ENCODE data around the gene RALGAPB. TPM values are rescaled to one million over a fixed set of nuclear protein-coding genes. Genes with fewer than 3 reads are reported as not detected.
"Not testable (repeated sequence)": the region's sequence is repeated elsewhere in the genome, so short reads cannot be mapped to it uniquely, and the experiment has no call there.

RALGAPB gene
- total RNA-seq, 2 donors from 2014 or later, result 38.3 to 45.5 TPM

GRCh38 chr20:38501858-38502436, 29.3 kb downstream of the RALGAPB start:
- H3K9me3 ChIP-seq (ENCODE audit: control insufficient read depth, low read length), result peaks cover 11% of the 10 kb centered on the region
- Mint-ChIP-seq H3K27ac (no peak overlapping the region), H3K4me1 (no peaks in the 10 kb centered on the region), H3K9me3 (peaks cover 7% of the 10 kb centered on the region), H3K4me3 (no peak overlapping the region), H3K36me3 (ENCODE audit: low read depth) (peaks cover 77% of the 10 kb centered on the region), H3K27me3 (ENCODE audit: insufficient read depth) (no peaks in the 10 kb centered on the region)
- no peak for TF ChIP-seq CTCF (conservative IDR thresholded peaks at IDR 0.05)
- H3K36me3 ChIP-seq (ENCODE audit: control insufficient read depth, insufficient read depth, low read length), result peaks cover 84% of the 10 kb centered on the region
- 90% methylated on average over 1 of the region's 2 CpGs; no CpG with 5 or more reads in 1 of the 2 experiments for WGBS, 2 experiments (ENCODE audit: insufficient coverage in 1 of 2, insufficient read length in 1 of 2)
- no peak overlapping the region for H3K4me3 ChIP-seq (ENCODE audit: low read length)
- no peaks in the 10 kb centered on the region for H3K27me3 ChIP-seq (ENCODE audit: control insufficient read depth, insufficient read depth, low read length, poor library complexity, severe bottlenecking)
- H3K9ac ChIP-seq (ENCODE audit: extremely low read depth, low read length, poor library complexity, severe bottlenecking), result no peak overlapping the region
- no peak for DNase-seq
- no peak overlapping the region for H3K27ac ChIP-seq (ENCODE audit: low read depth, low read length)
- H3K4me1 ChIP-seq (ENCODE audit: control insufficient read depth, insufficient read depth, low read length), result no peaks in the 10 kb centered on the region

DNA sequence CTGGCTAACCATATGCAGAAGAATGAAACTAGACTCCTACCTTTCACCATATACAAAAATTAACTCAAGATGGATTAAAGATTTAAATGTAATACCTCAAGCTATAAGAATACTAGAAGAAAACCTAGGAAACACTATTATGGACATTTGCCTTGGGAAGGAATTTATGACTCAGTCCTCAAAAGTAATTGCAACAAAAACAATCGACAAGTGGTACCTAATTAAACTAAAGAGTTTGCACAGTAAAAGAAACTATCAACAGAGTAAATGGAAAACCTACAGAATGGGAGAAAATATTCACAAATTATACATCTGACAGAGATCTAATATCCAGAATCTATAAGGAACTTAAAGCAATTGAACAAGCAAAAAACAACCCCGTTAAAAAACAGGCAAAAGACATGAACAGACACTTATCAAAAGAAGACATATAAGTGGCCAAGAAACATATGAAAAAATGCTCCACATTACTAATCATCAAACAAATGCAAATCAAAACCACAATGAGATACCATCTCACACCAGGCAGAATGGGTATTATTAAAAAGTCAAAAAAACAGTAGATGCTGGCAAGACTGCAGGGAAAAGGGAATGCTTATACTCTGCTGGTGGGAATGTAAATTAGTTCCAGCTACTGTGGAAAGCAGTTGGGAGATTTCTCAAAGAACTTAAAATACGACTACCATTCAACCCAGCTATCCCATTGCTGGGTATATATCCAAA, 31.9 kb downstream of the RALGAPB start:
- no peak for DNase-seq
- Histone ChIP-seq H3K9ac (ENCODE audit: extremely low read depth, low read length, poor library complexity, severe bottlenecking) (no peak overlapping the region), H3K9me3 (ENCODE audit: control insufficient read depth, low read length) (peaks cover 11% of the 10 kb centered on the region), H3K27me3 (ENCODE audit: control insufficient read depth, insufficient read depth, low read length, poor library complexity, severe bottlenecking) (no peaks in the 10 kb centered on the region), H3K4me1 (ENCODE audit: control insufficient read depth, insufficient read depth, low read length) (no peaks in the 10 kb centered on the region), H3K4me3 (ENCODE audit: low read length) (no peak overlapping the region), H3K27ac (ENCODE audit: low read depth, low read length) (no peak overlapping the region), H3K36me3 (ENCODE audit: control insufficient read depth, insufficient read depth, low read length) (peaks cover 77% of the 10 kb centered on the region)
- H3K27ac Mint-ChIP-seq, result no peak overlapping the region
- no peak overlapping the region for H3K4me3 Mint-ChIP-seq
- 81 to 94% methylated on average over 3 of the region's 3 CpGs for WGBS, 2 experiments (ENCODE audit: insufficient coverage in 1 of 2, insufficient read length in 1 of 2)
- peaks cover 68% of the 10 kb centered on the region for H3K36me3 Mint-ChIP-seq (ENCODE audit: low read depth)
- H3K27me3 Mint-ChIP-seq (ENCODE audit: insufficient read depth), result no peaks in the 10 kb centered on the region
- H3K4me1 Mint-ChIP-seq, result no peaks in the 10 kb centered on the region
- H3K9me3 Mint-ChIP-seq, result peaks cover 7% of the 10 kb centered on the region
- no peak for TF ChIP-seq CTCF (conservative IDR thresholded peaks at IDR 0.05)

DNA sequence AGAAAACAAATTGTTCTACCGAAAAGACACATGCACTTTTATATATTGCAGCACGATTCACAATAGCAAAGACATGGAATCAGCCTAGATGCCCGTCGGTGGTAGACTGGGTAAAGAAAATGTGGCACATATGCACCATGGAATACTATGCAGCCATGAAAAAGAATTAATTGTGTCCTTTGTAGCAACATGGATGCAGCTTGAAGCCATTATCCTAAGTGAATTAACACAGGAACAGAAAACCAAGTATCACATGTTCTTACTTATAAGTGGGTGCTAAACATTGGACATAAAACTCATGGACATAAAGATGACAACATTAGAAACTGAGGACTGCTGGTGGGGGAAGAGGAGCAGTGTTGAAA, 32.4 kb downstream of the RALGAPB start:
- Histone ChIP-seq H3K27me3 (ENCODE audit: control insufficient read depth, insufficient read depth, low read length, poor library complexity, severe bottlenecking) (no peaks in the 10 kb centered on the region), H3K4me1 (ENCODE audit: control insufficient read depth, insufficient read depth, low read length) (no peaks in the 10 kb centered on the region), H3K27ac (ENCODE audit: low read depth, low read length) (no peak overlapping the region), H3K9ac (ENCODE audit: extremely low read depth, low read length, poor library complexity, severe bottlenecking) (no peak overlapping the region), H3K9me3 (ENCODE audit: control insufficient read depth, low read length) (peaks cover 11% of the 10 kb centered on the region), H3K36me3 (ENCODE audit: control insufficient read depth, insufficient read depth, low read length) (peaks cover 76% of the 10 kb centered on the region), H3K4me3 (ENCODE audit: low read length) (no peak overlapping the region)
- no peaks in the 10 kb centered on the region for H3K4me1 Mint-ChIP-seq
- H3K4me3 Mint-ChIP-seq, result no peak overlapping the region
- no peak for DNase-seq
- peaks cover 70% of the 10 kb centered on the region for H3K36me3 Mint-ChIP-seq (ENCODE audit: low read depth)
- TF ChIP-seq CTCF (conservative IDR thresholded peaks at IDR 0.05), result no peak
- 95 to 97% methylated on average over 4 of the region's 4 CpGs for WGBS, 2 experiments (ENCODE audit: insufficient coverage in 1 of 2, insufficient read length in 1 of 2)
- no peak overlapping the region for H3K27ac Mint-ChIP-seq
- no peaks in the 10 kb centered on the region for H3K27me3 Mint-ChIP-seq (ENCODE audit: insufficient read depth)
- H3K9me3 Mint-ChIP-seq, result peaks cover 7% of the 10 kb centered on the region

- not testable (repeated sequence) for DNase-seq; H3K4me1 ChIP-seq (ENCODE audit: control insufficient read depth, insufficient read depth, low read length); H3K27ac ChIP-seq (ENCODE audit: low read depth, low read length); H3K9ac ChIP-seq (ENCODE audit: extremely low read depth, low read length, poor library complexity, severe bottlenecking); H3K4me3 ChIP-seq (ENCODE audit: low read length); H3K27me3 ChIP-seq (ENCODE audit: control insufficient read depth, insufficient read depth, low read length, poor library complexity, severe bottlenecking); H3K9me3 ChIP-seq (ENCODE audit: control insufficient read depth, low read length); H3K27me3 Mint-ChIP-seq (ENCODE audit: insufficient read depth); H3K9me3 Mint-ChIP-seq; H3K27ac Mint-ChIP-seq; H3K4me3 Mint-ChIP-seq
- Mint-ChIP-seq H3K36me3 (ENCODE audit: low read depth) (peaks cover 44% of the 10 kb centered on the region), H3K4me1 (peaks cover 15% of the 10 kb centered on the region)
- H3K36me3 ChIP-seq (ENCODE audit: control insufficient read depth, insufficient read depth, low read length), result peaks cover 58% of the 10 kb centered on the region
- WGBS, 2 experiments (ENCODE audit: insufficient coverage in 1 of 2, insufficient read length in 1 of 2), result 96 to 97% methylated on average over 10 to 19 of the region's 19 CpGs
These were observed 39.1 kb downstream of the RALGAPB start for GRCh38 chr20:38511726-38512125.

All from endodermal cell (in vitro differentiated cells).